ENCODE results near the gene CPLX1. TPM values are rescaled to one million over a fixed set of nuclear protein-coding genes. Genes with fewer than 3 reads are reported as not detected.
"Not testable (repeated sequence)": the region's sequence is repeated elsewhere in the genome, so short reads cannot be mapped to it uniquely, and the experiment has no call there.

Gene CPLX1
- total RNA-seq, 1 experiment from 2014 or later: 3.1 TPM

GRCh38 chr4:763191-763810 is 62.6 kb downstream of the CPLX1 start:
- H3K9me3 ChIP-seq (ENCODE audit: low read length): no peaks in the 10 kb centered on the region
- H3K27me3 ChIP-seq (ENCODE audit: low read length): no peaks in the 10 kb centered on the region
- no peak for DNase-seq
- peaks cover 6% of the 10 kb centered on the region; the same call in 1 of the 2 replicates for H3K36me3 ChIP-seq (ENCODE audit: insufficient read depth, low read length)
- H3K4me1 ChIP-seq (ENCODE audit: low read length): no peaks in the 10 kb centered on the region
- 0 out of 2 replicates have a peak, but pooled peaks cover 5% of the 10 kb centered on the region for H3K79me2 ChIP-seq (ENCODE audit: low read length)
- H3K4me2 ChIP-seq (ENCODE audit: low read depth, low read length, poor library complexity, severe bottlenecking): no peak overlapping the region
- no peak overlapping the region for H3K9ac ChIP-seq (ENCODE audit: low read length)
- no peaks in the 10 kb centered on the region for H4K20me1 ChIP-seq (ENCODE audit: insufficient read depth, low read depth, low read length)
- no peaks in the 10 kb centered on the region for H3K9me2 ChIP-seq (replicated peaks; ENCODE audit: insufficient read depth, low read length)
- no peak overlapping the region for H3K27ac ChIP-seq (ENCODE audit: low read length)
- H2AFZ ChIP-seq (ENCODE audit: low read length): no peak overlapping the region
- H3K4me3 ChIP-seq (ENCODE audit: low read length): no peak overlapping the region

- H3K9ac ChIP-seq (ENCODE audit: low read length): no peak overlapping the region
- H3K79me2 ChIP-seq (ENCODE audit: low read length): no peaks in the 10 kb centered on the region
- H3K4me3 ChIP-seq (ENCODE audit: low read length): no peak overlapping the region
- no peak overlapping the region for H3K27ac ChIP-seq (ENCODE audit: low read length)
- H4K20me1 ChIP-seq (ENCODE audit: insufficient read depth, low read depth, low read length): no peaks in the 10 kb centered on the region
- no peaks in the 10 kb centered on the region for H3K9me3 ChIP-seq (ENCODE audit: low read length)
- DNase-seq: peak; percentile 67
- H3K4me2 ChIP-seq (ENCODE audit: low read depth, low read length, poor library complexity, severe bottlenecking): no peak overlapping the region
- no peaks in the 10 kb centered on the region for H3K9me2 ChIP-seq (replicated peaks; ENCODE audit: insufficient read depth, low read length)
- H3K4me1 ChIP-seq (ENCODE audit: low read length): no peaks in the 10 kb centered on the region
- H3K36me3 ChIP-seq (ENCODE audit: insufficient read depth, low read length): 0 out of 2 replicates have a peak, but pooled peaks cover 3% of the 10 kb centered on the region
- H3K27me3 ChIP-seq (ENCODE audit: low read length): no peaks in the 10 kb centered on the region
- H2AFZ ChIP-seq (ENCODE audit: low read length): no peak overlapping the region
Observed at GRCh38 chr4:762211-763190, 63.4 kb downstream of the CPLX1 start.

GRCh38 chr4:761739-762138 is 64.2 kb downstream of the CPLX1 start:
- Histone ChIP-seq H2AFZ (ENCODE audit: low read length) (no peak overlapping the region), H3K27ac (ENCODE audit: low read length) (no peak overlapping the region), H3K36me3 (ENCODE audit: insufficient read depth, low read length) (0 out of 2 replicates have a peak, but pooled peaks cover 3% of the 10 kb centered on the region), H3K4me2 (ENCODE audit: low read depth, low read length, poor library complexity, severe bottlenecking) (no peak overlapping the region), H3K4me1 (ENCODE audit: low read length) (no peaks in the 10 kb centered on the region), H4K20me1 (ENCODE audit: insufficient read depth, low read depth, low read length) (no peaks in the 10 kb centered on the region), H3K79me2 (ENCODE audit: low read length) (no peaks in the 10 kb centered on the region), H3K4me3 (ENCODE audit: low read length) (no peak overlapping the region), H3K9me3 (ENCODE audit: low read length) (no peaks in the 10 kb centered on the region), H3K27me3 (ENCODE audit: low read length) (no peaks in the 10 kb centered on the region), H3K9ac (ENCODE audit: low read length) (no peak overlapping the region), H3K9me2 (replicated peaks; ENCODE audit: insufficient read depth, low read length) (no peaks in the 10 kb centered on the region)
- DNase-seq: no peak

GRCh38 chr4:761086-761485 is 64.8 kb downstream of the CPLX1 start:
- Histone ChIP-seq H3K4me3 (ENCODE audit: low read length) (no peak overlapping the region), H3K27me3 (ENCODE audit: low read length) (no peaks in the 10 kb centered on the region), H4K20me1 (ENCODE audit: insufficient read depth, low read depth, low read length) (no peaks in the 10 kb centered on the region), H3K9ac (ENCODE audit: low read length) (no peak overlapping the region), H3K9me2 (replicated peaks; ENCODE audit: insufficient read depth, low read length) (no peaks in the 10 kb centered on the region), H3K79me2 (ENCODE audit: low read length) (no peaks in the 10 kb centered on the region), H3K4me1 (ENCODE audit: low read length) (no peaks in the 10 kb centered on the region), H3K27ac (ENCODE audit: low read length) (no peak overlapping the region), H3K9me3 (ENCODE audit: low read length) (no peaks in the 10 kb centered on the region), H3K36me3 (ENCODE audit: insufficient read depth, low read length) (0 out of 2 replicates have a peak, but pooled peaks cover 3% of the 10 kb centered on the region), H2AFZ (ENCODE audit: low read length) (no peak overlapping the region), H3K4me2 (ENCODE audit: low read depth, low read length, poor library complexity, severe bottlenecking) (no peak overlapping the region)
- DNase-seq: no peak

- no peak for DNase-seq
Observed at GRCh38 chr4:760616-761015, 65.3 kb downstream of the CPLX1 start.

GRCh38 chr4:759810-760209 is 66.1 kb downstream of the CPLX1 start:
- not testable (repeated sequence) for H3K9ac ChIP-seq (ENCODE audit: low read length); H3K27ac ChIP-seq (ENCODE audit: low read length); H3K36me3 ChIP-seq (ENCODE audit: insufficient read depth, low read length); H2AFZ ChIP-seq (ENCODE audit: low read length); H3K27me3 ChIP-seq (ENCODE audit: low read length); H3K79me2 ChIP-seq (ENCODE audit: low read length); H3K9me3 ChIP-seq (ENCODE audit: low read length); DNase-seq; H3K4me2 ChIP-seq (ENCODE audit: low read depth, low read length, poor library complexity, severe bottlenecking); H3K4me3 ChIP-seq (ENCODE audit: low read length); H3K4me1 ChIP-seq (ENCODE audit: low read length); H4K20me1 ChIP-seq (ENCODE audit: insufficient read depth, low read depth, low read length); H3K9me2 ChIP-seq (replicated peaks; ENCODE audit: insufficient read depth, low read length)

More at GRCh38 chr4:760616-761015, 65.3 kb downstream of the CPLX1 start:
- Histone ChIP-seq H2AFZ (ENCODE audit: low read length) (no peak overlapping the region), H3K4me1 (ENCODE audit: low read length) (no peaks in the 10 kb centered on the region), H3K4me2 (ENCODE audit: low read depth, low read length, poor library complexity, severe bottlenecking) (no peak overlapping the region), H3K9me2 (replicated peaks; ENCODE audit: insufficient read depth, low read length) (no peaks in the 10 kb centered on the region), H3K9ac (ENCODE audit: low read length) (no peak overlapping the region), H3K27ac (ENCODE audit: low read length) (no peak overlapping the region), H3K27me3 (ENCODE audit: low read length) (no peaks in the 10 kb centered on the region), H4K20me1 (ENCODE audit: insufficient read depth, low read depth, low read length) (no peaks in the 10 kb centered on the region), H3K4me3 (ENCODE audit: low read length) (no peak overlapping the region), H3K36me3 (ENCODE audit: insufficient read depth, low read length) (0 out of 2 replicates have a peak, but pooled peaks cover 3% of the 10 kb centered on the region), H3K9me3 (ENCODE audit: low read length) (no peaks in the 10 kb centered on the region), H3K79me2 (ENCODE audit: low read length) (no peaks in the 10 kb centered on the region)

GRCh38 chr4:757111-757510 is 68.8 kb downstream of the CPLX1 start:
- DNase-seq: no peak
- H3K79me2 ChIP-seq (ENCODE audit: low read length): no peaks in the 10 kb centered on the region
- H3K4me3 ChIP-seq (ENCODE audit: low read length): no peak overlapping the region
- no peak overlapping the region for H3K4me2 ChIP-seq (ENCODE audit: low read depth, low read length, poor library complexity, severe bottlenecking)
- no peak overlapping the region for H3K9ac ChIP-seq (ENCODE audit: low read length)
- H3K27me3 ChIP-seq (ENCODE audit: low read length): no peaks in the 10 kb centered on the region
- H3K4me1 ChIP-seq (ENCODE audit: low read length): no peaks in the 10 kb centered on the region
- no peaks in the 10 kb centered on the region for H3K36me3 ChIP-seq (ENCODE audit: insufficient read depth, low read length)
- H3K9me2 ChIP-seq (replicated peaks; ENCODE audit: insufficient read depth, low read length): no peaks in the 10 kb centered on the region
- no peaks in the 10 kb centered on the region for H4K20me1 ChIP-seq (ENCODE audit: insufficient read depth, low read depth, low read length)
- no peaks in the 10 kb centered on the region for H3K9me3 ChIP-seq (ENCODE audit: low read length)
- no peak overlapping the region for H2AFZ ChIP-seq (ENCODE audit: low read length)
- H3K27ac ChIP-seq (ENCODE audit: low read length): no peak overlapping the region
